Effector CD8-positive, alpha-beta T cell (primary cell): ENCODE measurements around the gene COPE.

Source experiments
- DNase-seq: peaks from one replicate; lab custom pipeline; 2025; lab: John Stamatoyannopoulos, UW

Gene COPE

DNA sequence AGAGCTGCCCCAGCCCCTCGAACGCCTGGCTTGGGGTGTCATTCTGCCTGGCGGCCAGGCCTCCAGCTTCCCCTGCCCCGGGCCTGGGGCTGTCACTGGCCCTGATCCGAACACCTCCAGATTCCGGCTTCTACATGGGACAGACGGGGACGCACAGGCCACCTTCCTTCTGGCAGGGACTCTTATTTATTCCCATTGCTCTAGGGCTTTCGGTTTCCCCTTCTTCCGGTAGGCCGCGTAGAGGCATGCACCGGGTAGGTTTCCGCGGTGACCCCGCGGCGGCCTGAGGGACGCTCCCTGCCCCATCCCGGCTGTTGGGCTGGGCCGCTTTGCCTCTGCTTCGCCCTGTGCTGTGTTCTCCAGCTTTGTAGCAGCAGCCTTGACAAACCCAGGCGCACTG lies 51.4 kb downstream of the COPE start:
- DNase-seq = no peak

DNA sequence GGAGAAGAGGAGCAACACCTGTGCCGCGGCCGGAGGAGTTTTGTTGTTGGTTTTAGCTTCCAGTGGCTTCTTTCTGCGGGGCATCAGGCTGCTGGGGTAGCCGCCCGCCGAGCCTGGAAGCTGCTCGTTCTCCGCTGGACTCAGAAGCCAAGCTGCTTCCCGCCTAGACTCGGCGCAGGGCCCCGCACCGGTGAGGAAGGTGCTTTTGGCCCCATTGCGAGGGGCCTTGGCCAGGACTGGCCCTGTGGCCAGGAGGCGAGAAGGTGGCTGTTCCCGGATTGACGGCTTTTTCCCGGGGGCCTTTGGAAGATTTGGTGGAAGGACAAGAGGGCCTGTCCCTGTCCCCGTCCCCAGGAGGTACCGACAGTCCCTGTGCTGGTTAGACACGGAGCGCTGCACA lies 52.0 kb downstream of the COPE start:
- DNase-seq = no peak

DNA sequence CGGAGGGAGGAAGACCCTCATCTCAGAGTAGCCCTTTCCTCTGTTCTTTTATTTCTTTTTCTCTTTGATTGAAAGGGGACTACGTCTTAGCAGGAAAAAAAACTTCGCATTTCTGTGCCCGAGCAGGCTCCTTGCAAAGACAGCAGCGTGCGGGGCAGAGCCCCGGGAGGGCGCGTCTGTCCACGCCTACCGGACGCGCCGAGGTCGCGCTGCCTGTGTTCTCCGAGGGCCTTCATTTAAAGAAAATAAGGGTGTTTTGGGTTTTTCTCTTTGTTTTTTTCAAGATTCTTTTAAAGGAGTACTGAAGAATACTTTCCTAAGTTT lies 52.4 kb downstream of the COPE start:
- DNase-seq = no peak

DNA sequence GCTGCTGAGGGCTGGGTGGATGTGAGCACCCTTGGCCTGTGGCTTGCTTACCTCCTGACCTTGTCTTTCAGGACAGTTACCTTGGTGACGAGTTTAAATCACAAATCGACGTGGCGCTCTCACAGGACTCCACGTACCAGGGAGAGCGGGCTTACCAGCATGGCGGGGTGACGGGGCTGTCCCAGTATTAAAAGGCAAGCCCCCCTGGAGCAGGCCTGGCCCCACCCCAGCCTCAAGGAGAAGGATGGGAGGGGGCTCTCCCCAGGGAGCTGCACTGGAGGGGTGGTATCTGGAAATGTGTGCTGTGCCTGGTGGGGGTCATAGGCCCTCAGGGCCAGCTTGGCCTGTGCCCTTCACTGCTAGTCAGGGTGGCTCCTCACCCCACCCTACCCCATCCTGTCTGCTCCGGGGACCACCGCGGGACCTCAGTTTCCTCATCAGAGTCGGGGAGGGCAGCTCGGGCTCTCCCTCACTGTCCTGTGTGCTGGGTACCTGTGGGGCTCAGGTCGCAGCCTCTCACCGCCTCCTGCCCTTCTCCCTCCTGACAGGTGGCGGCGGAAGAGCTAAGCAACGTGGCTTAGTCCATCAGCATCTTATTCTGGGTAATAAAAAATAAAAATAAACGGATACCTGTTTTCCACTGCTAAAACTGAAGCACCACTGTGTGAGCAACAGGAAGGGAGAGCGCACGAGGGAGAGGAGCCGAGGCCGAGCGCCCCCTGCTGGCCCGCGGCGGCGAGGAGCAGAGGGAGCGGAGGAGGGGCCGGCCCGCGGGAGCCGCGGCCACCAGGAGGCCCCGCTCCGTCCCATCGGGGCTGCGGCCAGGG lies 53.0 kb downstream of the COPE start:
- DNase-seq = peak; percentile 46

DNA sequence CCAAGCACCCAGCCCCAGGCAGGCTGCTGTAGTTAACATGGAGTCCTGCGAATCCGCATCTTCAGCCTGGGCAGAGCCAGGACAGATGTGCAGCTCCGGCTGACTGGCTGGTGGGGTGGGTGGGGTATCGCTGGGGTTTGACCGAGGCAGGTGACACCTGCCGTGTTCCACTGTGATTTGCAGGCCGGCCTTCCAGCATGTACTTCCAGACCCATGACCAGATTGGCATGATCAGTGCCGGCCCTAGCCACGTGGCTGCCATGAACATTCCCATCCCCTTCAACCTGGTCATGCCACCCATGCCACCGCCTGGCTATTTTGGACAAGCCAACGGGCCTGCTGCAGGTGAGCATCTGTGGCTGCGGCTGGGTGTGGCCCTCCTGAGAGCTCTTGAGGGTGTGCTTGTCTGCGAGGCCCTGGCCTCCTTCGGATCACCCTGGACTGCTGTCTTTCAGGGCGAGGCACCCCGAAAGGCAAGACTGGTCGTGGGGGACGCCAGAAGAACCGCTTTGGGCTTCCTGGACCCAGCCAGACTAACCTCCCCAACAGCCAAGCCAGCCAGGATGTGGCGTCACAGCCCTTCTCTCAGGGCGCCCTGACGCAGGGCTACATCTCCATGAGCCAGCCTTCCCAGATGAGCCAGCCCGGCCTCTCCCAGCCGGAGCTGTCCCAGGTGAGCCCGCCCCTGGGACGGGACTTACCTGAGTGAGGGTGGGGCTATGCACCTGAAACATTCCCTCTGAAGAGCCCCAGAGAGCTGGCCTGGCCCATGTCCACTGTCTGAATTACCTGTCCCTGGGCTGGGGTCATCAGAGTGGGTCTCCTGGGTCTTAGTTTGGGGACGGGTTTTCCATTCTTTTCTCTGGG lies 53.8 kb downstream of the COPE start:
- no peak for DNase-seq

DNA sequence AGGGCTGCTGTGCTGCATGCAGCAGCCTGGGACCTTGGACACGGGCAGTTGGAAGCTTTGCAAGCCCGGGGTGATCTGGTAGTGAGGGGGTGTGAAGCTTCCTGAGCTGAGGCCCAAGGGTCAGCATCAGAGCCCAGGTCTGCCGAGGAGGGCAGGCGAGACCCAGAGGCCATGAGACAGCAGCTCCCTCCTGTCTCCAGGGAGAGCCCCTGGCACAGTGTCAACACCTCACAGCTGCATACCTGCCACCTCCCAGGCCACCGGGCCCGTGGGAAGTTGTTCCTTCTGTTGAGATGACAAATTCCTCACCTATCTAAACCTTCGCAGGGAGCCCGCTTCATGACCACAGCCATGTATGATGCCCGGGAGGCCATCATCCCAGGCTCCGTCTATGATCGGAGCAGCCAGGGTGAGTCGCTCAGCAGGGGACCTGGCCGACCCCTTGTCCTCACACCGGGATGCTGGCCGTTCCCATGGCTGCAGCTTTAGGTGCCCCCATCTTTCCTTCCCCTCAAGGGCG lies 55.3 kb downstream of the COPE start:
- no peak for DNase-seq

DNA sequence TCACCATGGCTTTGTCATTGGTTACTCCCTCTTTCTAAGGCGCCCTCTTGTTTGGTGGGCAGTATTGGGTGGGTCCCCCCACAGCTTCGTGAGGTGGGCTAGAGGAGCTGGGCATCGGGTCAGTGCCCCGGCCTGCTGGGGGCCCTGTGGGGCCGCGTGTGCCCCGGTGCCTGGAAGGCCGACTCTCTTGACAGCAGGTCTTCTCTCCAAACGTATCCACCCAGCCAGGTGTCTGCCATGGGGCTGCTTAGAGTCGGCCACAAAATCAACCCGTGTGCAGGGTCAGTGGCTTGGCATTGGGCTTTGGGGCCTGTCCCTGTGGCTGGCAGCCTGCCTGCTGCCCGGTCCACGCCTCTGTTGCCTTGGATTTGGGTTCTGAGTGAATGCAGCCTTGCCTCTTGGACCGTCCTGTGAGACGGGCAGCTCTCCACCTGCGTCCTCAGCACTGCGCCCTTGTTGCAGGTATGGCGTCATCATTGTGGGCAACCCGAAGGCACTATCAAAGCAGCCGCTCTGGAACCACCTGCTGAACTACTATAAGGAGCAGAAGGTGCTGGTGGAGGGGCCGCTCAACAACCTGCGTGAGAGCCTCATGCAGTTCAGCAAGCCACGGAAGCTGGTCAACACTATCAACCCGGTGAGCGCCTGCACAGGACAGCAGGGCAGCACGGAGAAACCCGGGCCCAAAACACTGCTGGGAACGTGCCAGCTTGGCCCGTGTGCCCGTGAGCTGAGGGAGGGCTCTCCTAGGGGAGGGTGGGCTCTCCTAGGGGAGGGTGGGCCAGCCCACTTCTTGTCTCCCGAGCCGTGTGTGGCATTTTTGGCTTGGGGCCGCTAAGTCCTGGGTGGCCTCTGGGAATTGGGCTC lies 56.0 kb downstream of the COPE start:
- DNase-seq = no peak

DNA sequence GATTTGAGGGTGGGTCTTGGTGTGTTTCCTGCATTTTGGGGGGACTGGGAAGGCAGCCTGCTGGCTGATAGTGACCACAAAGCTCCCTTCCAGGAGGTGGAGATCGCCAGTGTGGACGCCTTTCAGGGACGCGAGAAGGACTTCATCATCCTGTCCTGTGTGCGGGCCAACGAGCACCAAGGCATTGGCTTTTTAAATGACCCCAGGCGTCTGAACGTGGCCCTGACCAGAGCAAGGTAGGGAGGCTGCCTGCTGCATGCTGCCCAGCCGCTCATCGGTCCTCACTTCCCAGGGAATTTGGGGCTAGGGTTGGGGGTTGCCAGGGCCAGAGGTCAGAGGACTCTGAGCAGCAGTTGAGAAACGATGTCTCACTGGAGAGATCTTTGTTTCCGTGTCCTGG lies 57.3 kb downstream of the COPE start:
- no peak for DNase-seq

DNA sequence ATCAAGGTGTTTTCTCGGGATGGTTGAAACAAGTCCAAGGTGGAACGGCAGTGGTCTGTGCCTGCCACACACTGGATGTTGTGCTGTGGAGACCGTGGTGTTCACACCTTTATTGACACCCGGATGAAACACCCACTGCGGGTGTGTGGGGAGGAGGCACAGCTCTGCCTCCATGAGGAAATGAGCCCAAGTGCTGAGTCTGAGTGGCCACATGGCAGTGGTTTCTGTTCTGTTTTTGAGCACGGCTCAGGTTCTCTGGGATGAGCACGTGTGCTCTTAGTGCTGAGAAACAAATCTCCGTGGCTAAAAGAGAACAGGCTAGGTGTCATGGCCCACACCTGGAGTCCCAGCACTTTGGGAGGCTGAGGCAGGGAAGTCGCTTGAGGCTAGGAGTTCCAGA lies 58.0 kb downstream of the COPE start:
- no peak for DNase-seq

DNA sequence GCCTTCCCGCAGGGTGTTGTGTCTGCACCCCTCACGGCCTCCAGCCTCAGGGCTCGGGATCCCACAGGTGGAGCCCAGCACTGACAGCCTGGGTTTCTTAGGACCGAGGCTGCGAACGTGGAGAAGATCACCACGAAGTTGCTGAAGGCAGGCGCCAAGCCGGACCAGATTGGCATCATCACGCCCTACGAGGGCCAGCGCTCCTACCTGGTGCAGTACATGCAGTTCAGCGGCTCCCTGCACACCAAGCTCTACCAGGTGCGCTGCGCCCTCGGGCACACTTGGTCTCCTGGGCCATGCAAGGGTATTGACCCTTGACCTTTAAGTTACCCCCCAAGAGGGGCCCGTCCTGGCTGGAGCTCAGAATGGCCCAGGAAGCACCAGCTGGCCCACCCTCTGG lies 58.5 kb downstream of the COPE start:
- no peak for DNase-seq

DNA sequence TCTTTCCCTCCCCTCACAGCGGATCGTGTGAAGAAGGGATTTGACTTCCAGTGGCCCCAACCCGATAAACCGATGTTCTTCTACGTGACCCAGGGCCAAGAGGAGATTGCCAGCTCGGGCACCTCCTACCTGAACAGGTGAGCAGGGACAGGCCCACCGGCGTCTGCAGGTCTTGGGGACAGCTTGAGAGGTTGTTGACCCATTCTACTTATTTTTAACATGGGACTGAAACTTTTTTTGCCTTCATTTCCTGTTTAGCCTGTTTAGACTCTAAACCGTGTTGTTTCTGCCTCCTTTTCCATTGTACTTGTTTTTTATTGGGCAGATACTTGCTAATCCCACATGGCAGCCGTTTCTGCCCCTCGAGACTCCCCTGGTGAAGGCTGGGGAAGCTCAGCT lies 58.9 kb downstream of the COPE start:
- DNase-seq = no peak

DNA sequence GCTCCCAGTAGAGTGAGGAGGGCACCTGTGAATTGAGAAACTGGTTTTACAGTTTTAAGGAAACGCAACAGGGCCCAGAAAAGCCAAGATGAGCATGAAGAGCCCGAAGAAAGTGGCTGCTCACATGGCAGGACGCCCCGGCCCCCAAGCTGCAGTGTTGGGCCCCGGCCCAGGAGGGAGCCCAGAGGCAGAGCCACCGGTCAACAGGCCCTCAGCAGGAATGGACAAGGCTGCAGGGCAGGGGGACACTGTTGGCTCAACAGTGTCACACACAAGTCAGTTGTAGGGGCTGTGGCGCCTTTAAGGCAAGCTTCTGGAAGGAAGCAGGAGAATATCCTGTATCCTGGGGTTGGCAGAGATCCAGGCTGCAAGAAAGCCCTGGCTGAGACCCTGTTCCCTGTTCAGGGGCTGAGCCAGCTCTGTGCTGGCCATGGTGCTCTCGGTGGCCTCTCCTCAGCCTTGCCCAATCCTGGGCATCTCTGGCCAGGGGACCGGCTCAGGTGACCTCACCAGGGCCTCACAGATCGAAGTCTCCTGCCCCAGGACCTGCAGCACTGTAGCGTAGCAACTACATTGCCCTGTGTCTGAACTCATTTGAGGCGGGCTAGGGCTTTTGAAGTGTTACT lies 59.4 kb downstream of the COPE start:
- no peak for DNase-seq

DNA sequence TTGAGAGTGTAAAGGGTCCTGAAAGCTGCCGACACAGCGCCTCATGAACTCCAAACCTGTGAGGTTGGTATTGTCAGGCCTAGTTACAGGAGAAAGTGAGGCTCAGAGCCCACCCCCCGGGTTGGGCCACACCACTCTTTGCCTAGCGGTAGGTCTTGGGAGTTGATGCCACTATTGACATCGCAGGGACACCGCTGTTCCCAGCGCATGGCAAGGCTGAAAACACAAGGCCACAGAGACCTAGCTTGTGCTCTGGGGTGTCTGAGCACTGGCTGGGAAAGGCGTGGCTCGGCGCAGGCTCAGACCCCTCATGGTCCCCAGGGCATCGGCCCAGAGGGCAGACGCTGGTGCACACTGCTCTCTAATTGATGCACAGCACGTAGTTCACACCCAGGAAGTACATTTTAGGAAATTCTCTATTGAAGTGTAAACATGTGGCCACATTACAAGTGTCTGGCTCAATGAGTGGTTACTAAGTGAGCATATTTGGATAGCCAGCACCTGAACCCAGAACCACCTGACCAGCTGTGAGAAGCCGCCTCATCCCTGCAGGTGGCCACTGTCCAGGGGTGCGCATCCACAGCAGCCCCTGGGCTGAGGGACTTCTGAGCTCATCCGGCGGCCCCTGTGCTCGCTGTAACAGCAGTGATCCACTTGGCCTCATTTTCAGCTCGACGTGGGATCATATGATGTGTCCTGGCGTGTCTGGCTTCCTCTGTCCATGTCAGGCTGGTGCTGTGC lies 60.1 kb downstream of the COPE start:
- no peak for DNase-seq

DNA sequence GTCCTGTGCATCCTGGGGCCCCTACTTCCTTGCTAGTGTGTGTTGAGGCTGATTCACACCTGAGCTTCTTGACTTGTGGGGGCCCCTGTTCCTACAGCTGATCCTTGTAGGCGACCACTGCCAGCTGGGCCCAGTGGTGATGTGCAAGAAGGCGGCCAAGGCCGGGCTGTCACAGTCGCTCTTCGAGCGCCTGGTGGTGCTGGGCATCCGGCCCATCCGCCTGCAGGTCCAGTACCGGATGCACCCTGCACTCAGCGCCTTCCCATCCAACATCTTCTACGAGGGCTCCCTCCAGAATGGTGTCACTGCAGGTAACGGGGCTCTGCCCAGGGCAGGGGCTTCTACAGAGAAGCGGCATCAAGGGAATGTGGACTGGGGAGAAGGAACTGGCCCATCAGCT lies 62.0 kb downstream of the COPE start:
- no peak for DNase-seq

DNA sequence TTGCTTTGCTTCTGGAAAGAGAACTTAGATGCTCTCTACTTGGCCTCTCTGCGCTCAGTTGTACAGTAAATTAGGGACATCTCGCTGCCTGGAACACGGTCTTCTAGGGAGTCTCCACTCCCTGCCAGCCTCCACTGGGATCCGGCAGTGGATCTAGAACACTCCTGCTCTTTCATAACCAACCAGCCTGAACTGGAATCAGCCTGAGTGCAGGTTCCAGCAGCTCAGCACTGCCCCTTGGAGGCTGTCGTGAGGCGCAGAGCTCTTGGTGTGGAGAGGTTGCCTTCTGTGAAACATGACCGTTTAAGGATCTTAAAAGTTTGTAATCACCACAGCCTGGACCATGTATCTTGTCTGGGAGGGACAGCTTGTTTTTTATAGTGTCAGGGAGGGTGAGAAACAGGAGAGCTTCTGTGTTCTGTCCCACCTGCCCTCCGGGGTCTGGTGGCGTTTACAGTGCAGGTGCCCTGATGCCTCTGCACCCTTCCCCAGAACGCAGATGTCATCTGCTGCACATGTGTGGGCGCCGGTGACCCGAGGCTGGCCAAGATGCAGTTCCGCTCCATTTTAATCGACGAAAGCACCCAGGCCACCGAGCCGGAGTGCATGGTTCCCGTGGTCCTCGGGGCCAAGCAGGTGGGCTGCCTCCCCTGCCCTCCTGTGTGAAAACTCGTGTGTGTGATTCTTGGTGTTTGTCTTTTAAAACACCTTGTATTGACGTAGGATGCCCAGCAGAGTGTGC lies 62.6 kb downstream of the COPE start:
- DNase-seq = no peak

DNA sequence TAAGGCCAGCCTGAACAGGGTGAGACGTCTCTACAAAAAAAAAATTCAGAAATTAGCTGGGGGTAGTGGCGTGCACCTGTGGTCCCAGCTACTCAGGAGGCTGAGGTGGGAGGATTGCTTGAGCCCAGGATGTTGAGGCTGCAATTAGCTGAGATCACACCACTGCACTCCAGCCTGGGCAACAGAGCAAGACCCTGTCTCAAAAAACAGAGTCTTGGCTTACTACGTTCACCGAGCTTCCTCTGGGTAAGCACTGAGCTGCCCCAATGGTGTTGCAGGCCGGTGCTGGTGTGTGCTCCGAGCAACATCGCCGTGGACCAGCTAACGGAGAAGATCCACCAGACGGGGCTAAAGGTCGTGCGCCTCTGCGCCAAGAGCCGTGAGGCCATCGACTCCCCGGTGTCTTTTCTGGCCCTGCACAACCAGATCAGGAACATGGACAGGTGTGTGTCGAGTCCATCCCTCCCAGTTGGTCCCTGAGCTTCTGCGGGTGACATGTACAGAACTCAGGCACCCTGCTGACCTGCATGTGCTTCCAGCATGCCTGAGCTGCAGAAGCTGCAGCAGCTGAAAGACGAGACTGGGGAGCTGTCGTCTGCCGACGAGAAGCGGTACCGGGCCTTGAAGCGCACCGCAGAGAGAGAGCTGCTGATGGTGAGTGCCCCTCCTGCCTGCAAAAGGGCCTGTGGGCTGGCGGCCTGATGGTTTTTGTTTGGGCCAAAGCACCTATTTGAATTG lies 63.4 kb downstream of the COPE start:
- DNase-seq = no peak

DNA sequence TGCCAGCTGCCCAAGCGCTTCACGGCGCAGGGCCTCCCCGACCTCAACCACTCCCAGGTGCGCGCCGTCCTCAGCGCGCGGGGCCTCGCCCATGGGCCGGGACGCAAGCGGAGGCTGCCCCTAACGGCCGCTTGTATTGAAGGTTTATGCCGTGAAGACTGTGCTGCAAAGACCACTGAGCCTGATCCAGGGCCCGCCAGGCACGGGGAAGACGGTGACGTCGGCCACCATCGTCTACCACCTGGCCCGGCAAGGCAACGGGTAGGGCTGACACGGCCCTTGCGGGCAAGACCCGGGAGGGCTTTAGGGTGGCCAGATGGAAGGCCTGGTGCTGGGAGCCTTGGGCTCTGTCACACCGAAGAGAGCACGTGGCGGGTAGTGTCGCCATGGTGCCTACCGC lies 64.2 kb downstream of the COPE start:
- no peak for DNase-seq

DNA sequence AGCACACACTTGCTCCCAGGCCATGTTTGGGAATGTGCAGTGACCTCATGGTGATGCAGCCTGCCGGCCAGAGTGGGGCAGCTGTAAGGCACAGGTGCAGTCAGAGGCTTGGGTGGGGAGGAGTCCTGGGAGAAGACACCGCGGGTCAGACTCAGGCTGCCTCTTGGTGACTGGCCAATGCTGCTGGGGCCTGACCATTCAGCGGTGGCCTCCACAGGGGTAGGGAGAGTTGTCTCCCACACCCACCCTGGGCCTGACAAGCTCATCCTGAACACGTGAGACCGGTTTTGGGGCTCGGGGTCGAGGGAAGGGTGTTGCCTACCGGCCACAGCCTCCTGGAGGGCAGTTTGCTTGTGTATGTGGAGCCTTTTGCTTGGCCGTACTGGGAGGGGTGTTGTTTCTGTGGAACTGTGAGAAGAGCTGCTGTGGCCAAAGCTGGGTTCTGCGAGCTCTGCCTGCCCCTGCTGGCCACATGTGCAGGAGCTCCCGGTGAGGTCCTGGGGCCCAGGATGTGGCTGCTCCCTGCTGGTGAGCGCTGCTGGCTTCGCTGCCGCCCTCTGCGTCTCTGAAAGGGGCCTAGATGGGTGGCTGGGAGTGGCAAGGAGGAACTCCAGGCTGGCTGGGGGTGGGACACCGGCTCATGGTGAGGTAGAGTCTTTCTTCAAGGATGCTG lies 65.3 kb downstream of the COPE start:
- no peak for DNase-seq

DNA sequence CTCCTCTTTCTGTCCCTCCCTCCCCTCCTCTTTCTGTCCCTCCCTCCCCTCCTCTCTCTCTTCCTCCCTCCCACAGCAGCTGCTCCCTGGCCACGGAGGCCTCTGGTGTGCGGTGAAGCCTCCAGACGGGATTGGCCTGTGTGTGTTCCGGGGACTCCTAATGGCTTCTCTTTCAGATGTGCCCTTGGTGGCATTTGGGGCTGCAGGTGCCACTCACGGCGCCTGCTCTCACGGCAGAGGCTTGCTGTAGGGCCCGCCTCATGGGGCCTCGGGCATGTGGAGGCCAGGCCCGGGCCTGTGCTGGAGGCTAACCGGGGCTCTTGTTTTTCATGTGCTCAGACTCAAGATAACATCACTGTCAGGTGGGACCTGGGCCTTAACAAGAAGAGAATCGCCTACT lies 66.5 kb downstream of the COPE start:
- DNase-seq = no peak
